ENCODE measurements around the gene PMP22. TPM values are rescaled to one million over a fixed set of nuclear protein-coding genes. Genes with fewer than 3 reads are reported as not detected.

The PMP22 gene
- total RNA-seq, 1 donor from 2014 or later: 4.3 TPM

DNA sequence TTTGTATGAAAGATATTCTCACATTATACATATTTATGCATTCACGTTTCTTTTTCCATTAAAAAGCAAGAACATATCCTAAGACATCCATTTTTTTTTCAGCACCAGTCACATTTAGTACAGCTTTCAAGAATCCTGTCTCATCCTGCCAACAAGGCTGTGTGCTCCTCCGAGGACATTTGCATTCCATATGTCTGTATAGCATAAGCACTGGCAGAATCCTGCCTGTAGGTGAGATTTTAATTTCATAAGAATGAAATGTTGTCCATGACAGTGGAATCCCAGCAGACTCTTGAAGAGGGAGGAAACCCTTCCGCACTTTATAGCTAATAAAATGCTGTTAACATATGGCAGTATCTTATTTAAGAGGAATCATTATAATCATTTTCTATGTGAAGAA lies 2.9 kb upstream of the PMP22 start:
- no peak overlapping the region for H3K9ac ChIP-seq
- no peak for DNase-seq (ENCODE audit: low spot score)
- no peaks in the 10 kb centered on the region for H3K9me3 ChIP-seq (ENCODE audit: low read depth)
- no peaks in the 10 kb centered on the region for H3K79me2 ChIP-seq (ENCODE audit: low read depth)
- H3K4me1 ChIP-seq: no peaks in the 10 kb centered on the region
- H3K4me3 ChIP-seq: no peak overlapping the region
- Mint-ChIP-seq H3K27me3 (ENCODE audit: insufficient read depth, low read depth) (peaks cover 24% of the 10 kb centered on the region), H3K4me3 (no peak overlapping the region), H3K27ac (no peak overlapping the region), H3K4me1 (peaks cover 6% of the 10 kb centered on the region), H3K36me3 (no peaks in the 10 kb centered on the region), H3K9me3 (no peaks in the 10 kb centered on the region)
- no peaks in the 10 kb centered on the region for H3K36me3 ChIP-seq
- no peak overlapping the region for H3K4me2 ChIP-seq
- peaks cover 3% of the 10 kb centered on the region for H4K20me1 ChIP-seq (ENCODE audit: low read depth)
- no peak overlapping the region for H2AFZ ChIP-seq (replicated peaks)
- H3K27me3 ChIP-seq: peaks cover 66% of the 10 kb centered on the region
- H3F3A ChIP-seq (ENCODE audit: low read depth): peaks cover 9% of the 10 kb centered on the region
- H3K27ac ChIP-seq: no peak overlapping the region
- TF ChIP-seq EZH2 (IDR thresholded peaks at IDR 0.05) (no peak), EZH2phosphoT487 (IDR thresholded peaks at IDR 0.05) (no peak)
- TF ChIP-seq, protein P1, sequence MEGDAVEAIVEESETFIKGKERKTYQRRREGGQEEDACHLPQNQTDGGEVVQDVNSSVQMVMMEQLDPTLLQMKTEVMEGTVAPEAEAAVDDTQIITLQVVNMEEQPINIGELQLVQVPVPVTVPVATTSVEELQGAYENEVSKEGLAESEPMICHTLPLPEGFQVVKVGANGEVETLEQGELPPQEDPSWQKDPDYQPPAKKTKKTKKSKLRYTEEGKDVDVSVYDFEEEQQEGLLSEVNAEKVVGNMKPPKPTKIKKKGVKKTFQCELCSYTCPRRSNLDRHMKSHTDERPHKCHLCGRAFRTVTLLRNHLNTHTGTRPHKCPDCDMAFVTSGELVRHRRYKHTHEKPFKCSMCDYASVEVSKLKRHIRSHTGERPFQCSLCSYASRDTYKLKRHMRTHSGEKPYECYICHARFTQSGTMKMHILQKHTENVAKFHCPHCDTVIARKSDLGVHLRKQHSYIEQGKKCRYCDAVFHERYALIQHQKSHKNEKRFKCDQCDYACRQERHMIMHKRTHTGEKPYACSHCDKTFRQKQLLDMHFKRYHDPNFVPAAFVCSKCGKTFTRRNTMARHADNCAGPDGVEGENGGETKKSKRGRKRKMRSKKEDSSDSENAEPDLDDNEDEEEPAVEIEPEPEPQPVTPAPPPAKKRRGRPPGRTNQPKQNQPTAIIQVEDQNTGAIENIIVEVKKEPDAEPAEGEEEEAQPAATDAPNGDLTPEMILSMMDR (IDR thresholded peaks at IDR 0.05): no peak

DNA sequence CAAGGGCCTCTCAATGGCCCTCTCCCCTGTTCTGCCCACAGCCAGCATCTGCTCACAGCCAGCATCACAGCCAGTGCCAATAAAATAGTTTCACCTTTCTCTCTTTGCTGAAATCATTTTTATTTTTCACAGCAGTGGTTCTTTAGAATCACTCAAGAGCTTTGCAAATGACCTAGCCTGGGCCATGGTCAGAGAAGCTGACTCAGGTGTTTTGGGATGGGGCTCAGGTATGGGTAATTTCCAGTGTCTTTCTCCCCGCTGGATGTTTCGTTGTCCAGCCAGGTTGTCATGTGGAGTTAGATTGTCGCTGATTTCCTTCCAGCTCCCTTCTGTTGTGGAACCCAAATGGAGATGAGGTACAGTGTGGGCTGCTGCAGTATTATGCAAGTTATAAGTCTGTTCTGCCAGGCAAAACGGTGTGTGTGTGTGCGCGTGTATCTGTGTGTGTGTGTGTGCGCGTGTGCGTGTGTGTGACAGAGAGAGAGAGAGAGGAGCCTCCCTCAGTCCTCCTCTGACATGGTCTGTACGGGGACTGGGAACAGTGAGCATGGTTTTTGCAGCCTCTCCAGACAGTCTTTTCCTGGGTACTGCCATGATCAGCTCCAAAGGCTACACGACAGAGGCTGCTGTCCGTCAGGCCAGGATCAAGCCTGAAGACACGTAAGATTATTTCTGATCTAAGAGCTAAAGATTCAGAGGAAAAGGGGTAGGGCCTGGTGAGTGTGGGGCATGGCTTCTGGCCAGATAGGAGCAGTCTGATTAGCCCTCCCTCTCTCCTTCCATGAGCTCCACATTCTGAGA lies 1.4 kb upstream of the PMP22 start:
- H3K4me1 ChIP-seq: peaks cover 7% of the 10 kb centered on the region
- no peaks in the 10 kb centered on the region for H3K36me3 ChIP-seq
- no peak overlapping the region for H3K4me2 ChIP-seq
- TF ChIP-seq EZH2phosphoT487 (IDR thresholded peaks at IDR 0.05) (no peak), EZH2 (IDR thresholded peaks at IDR 0.05) (no peak)
- TF ChIP-seq, protein P1 (IDR thresholded peaks at IDR 0.05): no peak
- peaks cover 33% of the 10 kb centered on the region for H3K27me3 Mint-ChIP-seq (ENCODE audit: insufficient read depth, low read depth)
- H3K27ac ChIP-seq: no peak overlapping the region
- H4K20me1 ChIP-seq (ENCODE audit: low read depth): peaks cover 3% of the 10 kb centered on the region
- H3K4me1 Mint-ChIP-seq: peaks cover 14% of the 10 kb centered on the region
- H3K36me3 Mint-ChIP-seq: no peaks in the 10 kb centered on the region
- no peaks in the 10 kb centered on the region for H3K79me2 ChIP-seq (ENCODE audit: low read depth)
- H3K4me3 Mint-ChIP-seq: no peak overlapping the region
- DNase-seq (ENCODE audit: low spot score): no peak
- H3K27me3 ChIP-seq: peaks cover 81% of the 10 kb centered on the region
- H3K27ac Mint-ChIP-seq: no peak overlapping the region
- H3F3A ChIP-seq (ENCODE audit: low read depth): peaks cover 23% of the 10 kb centered on the region
- H3K9me3 Mint-ChIP-seq: no peaks in the 10 kb centered on the region
- H3K9me3 ChIP-seq (ENCODE audit: low read depth): no peaks in the 10 kb centered on the region
- no peak overlapping the region for H3K9ac ChIP-seq
- H2AFZ ChIP-seq (replicated peaks): no peak overlapping the region
- H3K4me3 ChIP-seq: no peak overlapping the region

GRCh38 chr17:15264542-15264941 lies 584 bp downstream of the PMP22 start:
- peaks cover 99% of the 10 kb centered on the region for H3K27me3 ChIP-seq
- H3K4me3 Mint-ChIP-seq: no peak overlapping the region
- H3K27ac ChIP-seq: no peak overlapping the region

More at GRCh38 chr17:15264542-15264941, 584 bp downstream of the PMP22 start:
- H3K9me3 ChIP-seq (ENCODE audit: low read depth): no peaks in the 10 kb centered on the region
- Mint-ChIP-seq H3K9me3 (no peaks in the 10 kb centered on the region), H3K4me1 (peaks cover 21% of the 10 kb centered on the region), H3K27ac (no peak overlapping the region), H3K27me3 (ENCODE audit: insufficient read depth, low read depth) (peaks cover 42% of the 10 kb centered on the region), H3K36me3 (no peaks in the 10 kb centered on the region)
- H3K4me2 ChIP-seq: no peak overlapping the region
- H3K36me3 ChIP-seq: no peaks in the 10 kb centered on the region
- H3K4me1 ChIP-seq: peaks cover 8% of the 10 kb centered on the region
- no peak overlapping the region for H3K9ac ChIP-seq
- H3K4me3 ChIP-seq: no peak overlapping the region
- H4K20me1 ChIP-seq (ENCODE audit: low read depth): peaks cover 3% of the 10 kb centered on the region
- peaks cover 30% of the 10 kb centered on the region for H3F3A ChIP-seq (ENCODE audit: low read depth)
- no peak for DNase-seq (ENCODE audit: low spot score)
- no peaks in the 10 kb centered on the region for H3K79me2 ChIP-seq (ENCODE audit: low read depth)
- TF ChIP-seq EZH2 (IDR thresholded peaks at IDR 0.05) (no peak), EZH2phosphoT487 (IDR thresholded peaks at IDR 0.05) (no peak)
- TF ChIP-seq, protein P1 (IDR thresholded peaks at IDR 0.05): no peak
- H2AFZ ChIP-seq (replicated peaks): no peak overlapping the region

All from neural progenitor cell (in vitro differentiated cells).